Mesothelial cell of epicardium (in vitro differentiated cells): Measurements from ENCODE around the gene FAM20A. TPM values are rescaled to one million over a fixed set of nuclear protein-coding genes. Genes with fewer than 3 reads are reported as not detected.

Source experiments
- DNase-seq, 2 experiments: peaks; one replicate each; pipeline ENCODE4 v3.0.0; 2021; ENCODE audit warnings: low spot score in 2 of 2; ENCODE audit not compliant: unreplicated experiment in 2 of 2
- H3K27ac Mint-ChIP-seq: 2 replicates; pipeline ENCODE4 v1.8.0; 2021; ENCODE audit warnings: mixed read lengths
- H3K27me3 Mint-ChIP-seq: 2 replicates; pipeline ENCODE4 v1.8.0; 2021; ENCODE audit warnings: low read depth, mixed read lengths
- H3K36me3 Mint-ChIP-seq: 2 replicates; pipeline ENCODE4 v1.8.0; 2021; ENCODE audit warnings: mixed read lengths
- H3K4me1 Mint-ChIP-seq: 2 replicates; pipeline ENCODE4 v1.8.0; 2021; ENCODE audit warnings: mixed read lengths
- H3K4me3 Mint-ChIP-seq: 2 replicates; pipeline ENCODE4 v1.8.0; 2021; ENCODE audit warnings: mild to moderate bottlenecking, moderate library complexity, mixed read lengths
- H3K9me3 Mint-ChIP-seq: 2 replicates; pipeline ENCODE4 v1.8.0; 2021; ENCODE audit warnings: mixed read lengths
- CTCF ChIP-seq: fragments of 200-600 bp; sonication (generic); IDR thresholded peaks from one replicate; pipeline ENCODE4 v1.5.0; 2021; ENCODE audit warnings: antibody characterized with exemption; ENCODE audit not compliant: unreplicated experiment
- total RNA-seq: library from RNA; stranded (reverse); gene quantifications from 3 replicates; pipeline ENCODE4 v1.2.1, GENCODE V29; 2021

Gene FAM20A
- total RNA-seq, 1 donor from 2014 or later = 1.8 TPM

GRCh38 chr17:68592682-68593641, 8.2 kb downstream of the FAM20A start:
- peaks cover 4% of the 10 kb centered on the region for H3K27me3 Mint-ChIP-seq
- H3K4me3 Mint-ChIP-seq = no peak overlapping the region
- peaks cover 2% of the 10 kb centered on the region for H3K9me3 Mint-ChIP-seq
- peak overlapping the region; percentile 64 for H3K27ac Mint-ChIP-seq
- DNase-seq = no peak
- peaks cover 2% of the 10 kb centered on the region for H3K36me3 Mint-ChIP-seq
- no peak for TF ChIP-seq CTCF
- peaks cover 27% of the 10 kb centered on the region for H3K4me1 Mint-ChIP-seq

- Mint-ChIP-seq H3K9me3 (peaks cover 5% of the 10 kb centered on the region), H3K27ac (no peak overlapping the region), H3K4me1 (peaks cover 27% of the 10 kb centered on the region), H3K4me3 (no peak overlapping the region), H3K36me3 (peaks cover 4% of the 10 kb centered on the region), H3K27me3 (no peaks in the 10 kb centered on the region)
- TF ChIP-seq CTCF = no peak
- DNase-seq = no peak
Measured at GRCh38 chr17:68592009-68592408, 9.2 kb downstream of the FAM20A start.

- Mint-ChIP-seq H3K27ac (no peak overlapping the region), H3K27me3 (no peaks in the 10 kb centered on the region), H3K4me1 (peaks cover 27% of the 10 kb centered on the region), H3K36me3 (peaks cover 4% of the 10 kb centered on the region), H3K4me3 (no peak overlapping the region), H3K9me3 (peaks cover 5% of the 10 kb centered on the region)
- TF ChIP-seq CTCF = no peak
- DNase-seq = no peak
Measured at GRCh38 chr17:68591583-68591982, 9.6 kb downstream of the FAM20A start.

- peaks cover 4% of the 10 kb centered on the region for H3K36me3 Mint-ChIP-seq
Measured at GRCh38 chr17:68589086-68589485, 12.1 kb downstream of the FAM20A start.

GRCh38 chr17:68588362-68588761, 12.8 kb downstream of the FAM20A start:
- Mint-ChIP-seq H3K36me3 (peaks cover 4% of the 10 kb centered on the region), H3K9me3 (peaks cover 5% of the 10 kb centered on the region), H3K27me3 (no peaks in the 10 kb centered on the region), H3K4me1 (peaks cover 17% of the 10 kb centered on the region), H3K4me3 (no peak overlapping the region), H3K27ac (no peak overlapping the region)
- no peak for TF ChIP-seq CTCF
- no peak for DNase-seq

More at GRCh38 chr17:68589086-68589485, 12.1 kb downstream of the FAM20A start:
- Mint-ChIP-seq H3K27ac (no peak overlapping the region), H3K4me1 (peaks cover 23% of the 10 kb centered on the region), H3K4me3 (no peak overlapping the region), H3K9me3 (peaks cover 5% of the 10 kb centered on the region), H3K27me3 (no peaks in the 10 kb centered on the region)
- DNase-seq = no peak
- no peak for TF ChIP-seq CTCF
